Esophagus (tissue), 2 donors: ENCODE data around the gene CHAD. TPM values are rescaled to one million over a fixed set of nuclear protein-coding genes. Genes with fewer than 3 reads are reported as not detected.
"Not testable (repeated sequence)": the region's sequence is repeated elsewhere in the genome, so short reads cannot be mapped to it uniquely, and the experiment has no call there.

Source experiments
- H3K27ac ChIP-seq, 2 donors: one replicate each; pipeline ENCODE4 v1.5.1; 2013; ENCODE audit warnings: low read depth in 2 of 2, mild to moderate bottlenecking in 2 of 2, inconsistent platforms in 1 of 2, low read length in 1 of 2, moderate library complexity in 1 of 2
- H3K27me3 ChIP-seq, 2 donors: one replicate each; pipeline ENCODE4 v1.6.1; 2013; ENCODE audit warnings: low read length in 2 of 2, control low read depth in 1 of 2, mild to moderate bottlenecking in 1 of 2; ENCODE audit not compliant: insufficient read depth in 2 of 2, control insufficient read depth in 1 of 2
- H3K36me3 ChIP-seq, 2 donors: one replicate each; pipeline ENCODE4 v1.6.1; 2013; ENCODE audit warnings: low read length in 1 of 2; ENCODE audit not compliant: control insufficient read depth in 2 of 2, insufficient read depth in 2 of 2
- H3K4me1 ChIP-seq, 2 donors: one replicate each; pipeline ENCODE4 v1.6.1; 2013; ENCODE audit warnings: low read length in 1 of 2; ENCODE audit not compliant: control insufficient read depth in 2 of 2, insufficient read depth in 2 of 2
- H3K4me3 ChIP-seq, 2 donors: one replicate each; pipeline ENCODE4 v1.5.1; 2013; ENCODE audit warnings: low read length in 2 of 2, mild to moderate bottlenecking in 2 of 2, low read depth in 1 of 2, moderate library complexity in 1 of 2
- H3K9me3 ChIP-seq, 2 donors: one replicate each; pipeline ENCODE4 v1.6.1; 2013; ENCODE audit warnings: mild to moderate bottlenecking in 2 of 2, low read depth in 1 of 2, low read length in 1 of 2, moderate library complexity in 1 of 2; ENCODE audit not compliant: control insufficient read depth in 2 of 2, insufficient read depth in 1 of 2
- WGBS, 2 donors: extraction: QIAGEN DNeasy Blood & Tissue Kit; methylation state at CpG; one replicate each; pipeline ENCODE4 v1.1.7; 2013; 5-methylcytosine and 5-hydroxymethylcytosine counted together
- polyA plus RNA-seq, 2 donors: library from polyadenylated mRNA; stranded (reverse); fragments of 200-250 nt; gene quantifications; one replicate each; pipeline ENCODE4 v1.2.3, GENCODE V29; 2013
- donor health status: healthy with polysubstance abuse.
- donor health status: Bipolar disorder and iron deficiency.

CHAD gene
- polyA plus RNA-seq, 2 donors = 0.13 to 0.18 TPM

GRCh38 chr17:50475775-50476544, 7.3 kb upstream of the CHAD start:
- H3K9me3 ChIP-seq, H3K27ac ChIP-seq, H3K4me3 ChIP-seq, H3K36me3 ChIP-seq, H3K27me3 ChIP-seq, H3K4me1 ChIP-seq: not testable (repeated sequence)
- WGBS, 2 donors = 35 to 44% methylated on average over 18 to 31 of the region's 33 CpGs

GRCh38 chr17:50475362-50475761, 6.7 kb upstream of the CHAD start:
- no peaks in the 10 kb centered on the region for H3K9me3 ChIP-seq
- no peak overlapping the region for H3K27ac ChIP-seq
- H3K4me3 ChIP-seq = no peak overlapping the region
- H3K4me1 ChIP-seq = peaks cover 6 to 7% of the 10 kb centered on the region in 2 donors
- H3K36me3 ChIP-seq = no peaks in the 10 kb centered on the region
- no peaks in the 10 kb centered on the region for H3K27me3 ChIP-seq
- WGBS, 2 donors = 86% methylated on average over 4 of the region's 4 CpGs

GRCh38 chr17:50474523-50474922, 5.8 kb upstream of the CHAD start:
- peaks cover under 1 to 3% of the 10 kb centered on the region in 2 donors for H3K4me1 ChIP-seq

GRCh38 chr17:50473901-50474300, 5.2 kb upstream of the CHAD start:
- Histone ChIP-seq H3K36me3 (no peaks in the 10 kb centered on the region), H3K4me1 (peaks cover under 1 to 2% of the 10 kb centered on the region in 2 donors), H3K27ac (no peak overlapping the region), H3K4me3 (no peak overlapping the region), H3K27me3 (no peaks in the 10 kb centered on the region), H3K9me3 (no peaks in the 10 kb centered on the region)
- 85 to 89% methylated on average over 11 of the region's 11 CpGs for WGBS, 2 donors

More at GRCh38 chr17:50474523-50474922, 5.8 kb upstream of the CHAD start:
- WGBS, 2 donors = 66 to 77% methylated on average over 6 of the region's 6 CpGs
- no peaks in the 10 kb centered on the region for H3K27me3 ChIP-seq
- no peak overlapping the region for H3K4me3 ChIP-seq
- H3K9me3 ChIP-seq = no peaks in the 10 kb centered on the region
- no peak overlapping the region for H3K27ac ChIP-seq
- no peaks in the 10 kb centered on the region for H3K36me3 ChIP-seq

GRCh38 chr17:50472761-50473161, 4.1 kb upstream of the CHAD start:
- not testable (repeated sequence) for H3K36me3 ChIP-seq, H3K9me3 ChIP-seq, H3K4me3 ChIP-seq, H3K27me3 ChIP-seq, H3K27ac ChIP-seq
- peaks cover 8 to 13% of the 10 kb centered on the region in 2 donors for H3K4me1 ChIP-seq
- 89 to 91% methylated on average over 13 of the region's 13 CpGs for WGBS, 2 donors

- Histone ChIP-seq H3K27ac (no peak overlapping the region), H3K36me3 (no peaks in the 10 kb centered on the region), H3K4me3 (no peak overlapping the region), H3K9me3 (no peaks in the 10 kb centered on the region), H3K4me1 (peaks cover 8 to 14% of the 10 kb centered on the region in 2 donors), H3K27me3 (no peaks in the 10 kb centered on the region)
- WGBS, 2 donors = 93 to 96% methylated on average over 10 of the region's 10 CpGs
Observed at GRCh38 chr17:50472286-50472685, 3.6 kb upstream of the CHAD start.

- Histone ChIP-seq H3K27me3 (no peaks in the 10 kb centered on the region), H3K9me3 (no peaks in the 10 kb centered on the region), H3K4me1 (peaks cover 8 to 18% of the 10 kb centered on the region in 2 donors), H3K4me3 (no peak overlapping the region), H3K27ac (no peak overlapping the region), H3K36me3 (no peaks in the 10 kb centered on the region)
- 76 to 79% methylated on average over 22 of the region's 22 CpGs for WGBS, 2 donors
Observed at GRCh38 chr17:50471009-50471905, 2.6 kb upstream of the CHAD start.

- Histone ChIP-seq H3K27ac (no peak overlapping the region), H3K36me3 (no peaks in the 10 kb centered on the region), H3K4me3 (no peak overlapping the region), H3K9me3 (no peaks in the 10 kb centered on the region), H3K27me3 (no peaks in the 10 kb centered on the region), H3K4me1 (peaks cover 8 to 19% of the 10 kb centered on the region in 2 donors)
- WGBS, 2 donors = 63 to 70% methylated on average over 6 of the region's 6 CpGs
Observed at GRCh38 chr17:50470426-50470825, 1.7 kb upstream of the CHAD start.

- no peak overlapping the region for H3K4me3 ChIP-seq
- no peak overlapping the region for H3K27ac ChIP-seq
- 54 to 55% methylated on average over 18 to 19 of the region's 19 CpGs for WGBS, 2 donors
- peaks cover 8 to 19% of the 10 kb centered on the region in 2 donors for H3K4me1 ChIP-seq
- no peaks in the 10 kb centered on the region for H3K27me3 ChIP-seq
- no peaks in the 10 kb centered on the region for H3K36me3 ChIP-seq
- no peaks in the 10 kb centered on the region for H3K9me3 ChIP-seq
Observed at GRCh38 chr17:50469671-50470305, 1.1 kb upstream of the CHAD start.
